BLaER1 (cell line): ENCODE measurements around the gene ZSWIM5.

Source experiments
- H3K27ac ChIP-seq: shearing (Covaris generic); formaldehyde crosslinking; 2 replicates; pipeline ENCODE4 v1.8.1; 2022
- H3K27me3 ChIP-seq: shearing (Covaris generic); formaldehyde crosslinking; 2 replicates; pipeline ENCODE4 v1.8.1; 2022
- H3K36me3 ChIP-seq: shearing (Covaris generic); formaldehyde crosslinking; 2 replicates; pipeline ENCODE4 v1.8.1; 2022
- H3K4me1 ChIP-seq: shearing (Covaris generic); formaldehyde crosslinking; 2 replicates; pipeline ENCODE4 v1.8.1; 2022
- H3K4me2 ChIP-seq: shearing (Covaris generic); formaldehyde crosslinking; 2 replicates; pipeline ENCODE4 v1.8.1; 2022
- H3K4me3 ChIP-seq: shearing (Covaris generic); formaldehyde crosslinking; 2 replicates; pipeline ENCODE4 v1.8.1; 2022
- H3K9ac ChIP-seq: shearing (Covaris generic); formaldehyde crosslinking; 2 replicates; pipeline ENCODE4 v1.8.1; 2022
- H3K9me3 ChIP-seq: shearing (Covaris generic); formaldehyde crosslinking; 2 replicates; pipeline ENCODE4 v1.8.1; 2022
- H4K20me1 ChIP-seq: shearing (Covaris generic); formaldehyde crosslinking; 2 replicates; pipeline ENCODE4 v1.8.1; 2022
- Cebpa-rat ChIP-seq: shearing (Covaris generic); IDR thresholded peaks from 2 replicates; pipeline ENCODE4 v1.8.1; 2022

Gene ZSWIM5

GRCh38 chr1:45038240-45038639, 168.2 kb downstream of the ZSWIM5 start:
- Histone ChIP-seq H3K4me2 (no peak overlapping the region), H3K9ac (no peak overlapping the region), H3K27me3 (no peaks in the 10 kb centered on the region), H4K20me1 (no peaks in the 10 kb centered on the region), H3K9me3 (no peaks in the 10 kb centered on the region), H3K36me3 (no peaks in the 10 kb centered on the region), H3K27ac (no peak overlapping the region), H3K4me3 (no peak overlapping the region), H3K4me1 (no peaks in the 10 kb centered on the region)
- TF ChIP-seq Cebpa-rat: no peak

DNA sequence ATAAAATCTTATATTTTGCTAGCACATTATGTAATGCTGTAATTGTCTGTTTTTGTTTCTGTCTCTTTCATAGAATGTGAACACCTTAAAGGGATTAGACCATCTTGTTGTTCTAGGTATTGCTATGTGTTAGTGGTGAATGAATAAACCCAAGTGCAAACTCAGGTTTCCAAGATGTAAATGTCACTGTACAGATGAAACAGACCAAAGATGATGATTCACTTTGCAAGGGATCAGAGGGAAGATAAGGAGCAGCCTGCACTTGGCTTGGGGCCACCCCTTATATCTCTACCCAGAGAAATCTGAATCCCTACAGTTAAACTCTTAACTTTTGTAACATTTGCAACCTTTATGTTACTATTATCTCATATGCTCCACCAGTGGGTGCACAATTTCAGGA, 168.9 kb downstream of the ZSWIM5 start:
- no peak for TF ChIP-seq Cebpa-rat
- no peaks in the 10 kb centered on the region for H3K9me3 ChIP-seq
- H3K27ac ChIP-seq: no peak overlapping the region

GRCh38 chr1:45035631-45036301, 170.6 kb downstream of the ZSWIM5 start:
- Histone ChIP-seq H3K4me3 (no peak overlapping the region), H3K27me3 (no peaks in the 10 kb centered on the region), H4K20me1 (no peaks in the 10 kb centered on the region), H3K9ac (no peak overlapping the region), H3K4me1 (no peaks in the 10 kb centered on the region), H3K36me3 (no peaks in the 10 kb centered on the region), H3K4me2 (no peak overlapping the region), H3K9me3 (no peaks in the 10 kb centered on the region), H3K27ac (no peak overlapping the region)
- TF ChIP-seq Cebpa-rat: no peak

More for the DNA sequence above, 168.9 kb downstream of the ZSWIM5 start:
- H4K20me1 ChIP-seq: no peaks in the 10 kb centered on the region
- no peak overlapping the region for H3K4me2 ChIP-seq
- H3K36me3 ChIP-seq: no peaks in the 10 kb centered on the region
- H3K27me3 ChIP-seq: no peaks in the 10 kb centered on the region
- no peak overlapping the region for H3K4me3 ChIP-seq
- no peak overlapping the region for H3K9ac ChIP-seq
- H3K4me1 ChIP-seq: no peaks in the 10 kb centered on the region

GRCh38 chr1:45033356-45033755, 173.0 kb downstream of the ZSWIM5 start:
- no peak overlapping the region for H3K9ac ChIP-seq
- H3K27me3 ChIP-seq: no peaks in the 10 kb centered on the region
- no peak overlapping the region for H3K4me2 ChIP-seq
- H4K20me1 ChIP-seq: no peaks in the 10 kb centered on the region
- H3K9me3 ChIP-seq: no peaks in the 10 kb centered on the region
- H3K36me3 ChIP-seq: no peaks in the 10 kb centered on the region
- H3K4me3 ChIP-seq: no peak overlapping the region
- no peak for TF ChIP-seq Cebpa-rat
- no peak overlapping the region for H3K27ac ChIP-seq
- H3K4me1 ChIP-seq: no peaks in the 10 kb centered on the region

GRCh38 chr1:45032837-45033236, 173.6 kb downstream of the ZSWIM5 start:
- Histone ChIP-seq H3K27me3 (no peaks in the 10 kb centered on the region), H3K36me3 (no peaks in the 10 kb centered on the region), H3K4me2 (no peak overlapping the region), H3K9me3 (no peaks in the 10 kb centered on the region), H3K4me3 (no peak overlapping the region), H3K9ac (no peak overlapping the region), H3K27ac (no peak overlapping the region), H3K4me1 (no peaks in the 10 kb centered on the region), H4K20me1 (no peaks in the 10 kb centered on the region)
- TF ChIP-seq Cebpa-rat: no peak

DNA sequence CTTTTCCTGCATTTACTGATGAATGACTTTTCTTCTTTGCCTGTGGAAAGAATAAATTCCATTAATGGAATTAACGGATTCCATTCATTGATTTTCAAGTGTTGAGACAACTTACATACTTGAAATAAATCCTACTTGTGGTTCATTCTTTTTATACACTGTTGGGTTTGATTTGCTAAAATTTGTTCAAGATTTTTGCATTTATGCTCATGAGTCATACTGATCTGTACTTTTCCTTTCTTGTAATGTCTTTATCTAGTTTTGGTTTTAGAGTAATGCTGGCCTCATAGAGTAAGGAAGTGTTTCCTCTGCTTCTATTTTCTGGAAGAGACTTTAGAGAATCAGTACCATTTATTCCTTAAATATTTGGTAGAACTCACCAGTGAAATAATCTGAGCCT, 180.0 kb downstream of the ZSWIM5 start:
- H3K27me3 ChIP-seq: no peaks in the 10 kb centered on the region
- no peaks in the 10 kb centered on the region for H4K20me1 ChIP-seq
- H3K9me3 ChIP-seq: no peaks in the 10 kb centered on the region
- no peak overlapping the region for H3K4me3 ChIP-seq
- H3K4me1 ChIP-seq: no peaks in the 10 kb centered on the region
- H3K4me2 ChIP-seq: no peak overlapping the region
- H3K36me3 ChIP-seq: no peaks in the 10 kb centered on the region
- TF ChIP-seq Cebpa-rat: no peak
- H3K27ac ChIP-seq: no peak overlapping the region
- no peak overlapping the region for H3K9ac ChIP-seq

GRCh38 chr1:45023663-45024062, 182.7 kb downstream of the ZSWIM5 start:
- H3K27ac ChIP-seq: no peak overlapping the region
- H3K4me1 ChIP-seq: peaks cover 8% of the 10 kb centered on the region
- no peak overlapping the region for H3K4me3 ChIP-seq
- H3K36me3 ChIP-seq: no peaks in the 10 kb centered on the region
- H4K20me1 ChIP-seq: no peaks in the 10 kb centered on the region
- TF ChIP-seq Cebpa-rat: no peak
- no peak overlapping the region for H3K9ac ChIP-seq
- no peaks in the 10 kb centered on the region for H3K9me3 ChIP-seq
- no peaks in the 10 kb centered on the region for H3K27me3 ChIP-seq
- H3K4me2 ChIP-seq: no peak overlapping the region

DNA sequence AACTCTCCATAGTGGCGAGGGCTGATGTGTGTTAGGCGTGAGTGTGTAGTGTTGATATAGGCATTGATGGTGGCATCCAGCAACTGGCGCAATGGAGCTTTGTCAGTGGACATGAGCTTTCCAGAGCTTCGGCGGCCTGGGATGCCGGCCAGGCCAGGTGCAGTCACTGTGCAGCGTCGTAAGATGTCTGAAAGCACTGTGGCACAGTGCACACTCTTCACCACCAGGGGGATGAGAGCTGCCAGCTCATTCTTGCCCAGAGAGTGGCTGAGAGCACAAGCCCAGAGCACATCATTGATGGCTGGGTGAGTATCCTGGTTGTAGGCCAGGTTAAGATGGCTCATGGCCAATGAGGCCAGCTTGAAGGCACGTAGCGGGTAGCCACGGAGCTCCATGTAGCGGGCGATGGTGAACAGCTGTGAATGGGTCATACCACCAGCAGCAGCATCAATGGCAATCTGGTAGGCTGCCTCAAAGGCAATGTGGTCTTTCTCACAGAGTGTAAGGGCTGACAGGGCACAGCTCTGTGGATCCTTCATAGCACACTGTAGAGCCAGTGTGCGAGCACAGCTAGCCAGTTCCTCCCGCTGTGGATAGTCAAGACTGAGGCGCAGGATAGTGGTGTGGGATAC, 187.7 kb downstream of the ZSWIM5 start:
- H3K4me3 ChIP-seq: no peak overlapping the region
- H3K9ac ChIP-seq: no peak overlapping the region
- H4K20me1 ChIP-seq: no peaks in the 10 kb centered on the region
- H3K27ac ChIP-seq: no peak overlapping the region
- H3K27me3 ChIP-seq: no peaks in the 10 kb centered on the region
- H3K9me3 ChIP-seq: no peaks in the 10 kb centered on the region
- peaks cover 15% of the 10 kb centered on the region for H3K36me3 ChIP-seq
- no peak for TF ChIP-seq Cebpa-rat
- peaks cover 15% of the 10 kb centered on the region for H3K4me1 ChIP-seq
- H3K4me2 ChIP-seq: no peak overlapping the region

- H3K9ac ChIP-seq: no peak overlapping the region
Measured at GRCh38 chr1:45016767-45017166, 189.6 kb downstream of the ZSWIM5 start.

GRCh38 chr1:45016090-45016697, 190.2 kb downstream of the ZSWIM5 start:
- Histone ChIP-seq H3K27me3 (no peaks in the 10 kb centered on the region), H3K4me1 (peaks cover 36% of the 10 kb centered on the region), H3K9me3 (no peaks in the 10 kb centered on the region), H3K27ac (no peak overlapping the region), H4K20me1 (no peaks in the 10 kb centered on the region), H3K4me2 (no peak overlapping the region), H3K4me3 (no peak overlapping the region), H3K36me3 (peaks cover 17% of the 10 kb centered on the region), H3K9ac (no peak overlapping the region)
- TF ChIP-seq Cebpa-rat: no peak

More at GRCh38 chr1:45016767-45017166, 189.6 kb downstream of the ZSWIM5 start:
- H3K9me3 ChIP-seq: no peaks in the 10 kb centered on the region
- H3K27ac ChIP-seq: no peak overlapping the region
- H3K4me1 ChIP-seq: peaks cover 30% of the 10 kb centered on the region
- H4K20me1 ChIP-seq: no peaks in the 10 kb centered on the region
- H3K27me3 ChIP-seq: no peaks in the 10 kb centered on the region
- H3K36me3 ChIP-seq: peaks cover 17% of the 10 kb centered on the region
- TF ChIP-seq Cebpa-rat: no peak
- H3K4me2 ChIP-seq: no peak overlapping the region
- H3K4me3 ChIP-seq: no peak overlapping the region
